ENCODE data around the gene RPRML.
"Not testable (repeated sequence)": the region's sequence is repeated elsewhere in the genome, so short reads cannot be mapped to it uniquely, and the experiment has no call there.

The RPRML gene

GRCh38 chr17:46979147-46979863, at the start of gene RPRML:
RPRML (minus strand) TSS chr17:46979253; CDS start chr17:46979007, 246 bp downstream.
- DNase-seq: no peak

GRCh38 chr17:47016966-47017365, 37.9 kb upstream of the RPRML start:
- not testable (repeated sequence) for DNase-seq

GRCh38 chr17:47013341-47013740, 34.3 kb upstream of the RPRML start:
- no peak for DNase-seq

GRCh38 chr17:47012457-47012856, 33.4 kb upstream of the RPRML start:
- no peak for DNase-seq

- no peak for DNase-seq
Measured at GRCh38 chr17:47009759-47010594, 30.9 kb upstream of the RPRML start.

- DNase-seq: no peak
Measured at GRCh38 chr17:47004906-47005305, 25.9 kb upstream of the RPRML start.

GRCh38 chr17:47003864-47004263, 24.8 kb upstream of the RPRML start:
- not testable (repeated sequence) for DNase-seq

- no peak for DNase-seq
Measured at GRCh38 chr17:46995841-46996571, 17.0 kb upstream of the RPRML start.

- no peak for DNase-seq
Measured at GRCh38 chr17:46994993-46995392, 15.9 kb upstream of the RPRML start.

- DNase-seq: no peak
Measured at GRCh38 chr17:46991617-46992016, 12.6 kb upstream of the RPRML start.

- DNase-seq: no peak
Measured at GRCh38 chr17:46989637-46990431, 10.8 kb upstream of the RPRML start.

- not testable (repeated sequence) for DNase-seq
Measured at GRCh38 chr17:46987927-46988326, 8.9 kb upstream of the RPRML start.

GRCh38 chr17:46986366-46986765, 7.3 kb upstream of the RPRML start:
- no peak for DNase-seq

GRCh38 chr17:46984892-46985291, 5.8 kb upstream of the RPRML start:
- DNase-seq: no peak

- no peak for DNase-seq
Measured at GRCh38 chr17:46984341-46984740, 5.3 kb upstream of the RPRML start.

GRCh38 chr17:46983782-46984181, 4.7 kb upstream of the RPRML start:
- DNase-seq: no peak

GRCh38 chr17:46982577-46982976, 3.5 kb upstream of the RPRML start:
- DNase-seq: no peak

- no peak for DNase-seq
Measured at GRCh38 chr17:46978489-46979146, 435 bp downstream of the RPRML start.

- no peak for DNase-seq
Measured at GRCh38 chr17:46977750-46978488, 1.1 kb downstream of the RPRML start.

- DNase-seq: no peak
Measured at GRCh38 chr17:46977348-46977747, 1.7 kb downstream of the RPRML start.

GRCh38 chr17:46976626-46977270, 2.3 kb downstream of the RPRML start:
- DNase-seq: no peak

All from NCI-H1436 treated with DMSO at 0.1 percent for 48 hours (cell line).